PFSK-1 (cell line): ENCODE measurements around the gene THRB.

Experiments
- FOXP2 ChIP-seq: optimal IDR thresholded peaks from 2 replicates; pipeline ENCODE3; 2011; ENCODE audit warnings: borderline replicate concordance, control low read depth, inconsistent platforms; ENCODE audit not compliant: insufficient read depth; ENCODE audit errors: extremely low read length, extremely low read depth
- POLR2AphosphoS5 ChIP-seq: IDR thresholded peaks from 2 replicates; pipeline ENCODE4 v1.6.1; 2012; ENCODE audit warnings: low read depth, mild to moderate bottlenecking, control low read depth, low read length, moderate library complexity
- SIN3A ChIP-seq: IDR thresholded peaks from 2 replicates; pipeline ENCODE4 v1.6.1; 2012; ENCODE audit warnings: mild to moderate bottlenecking, low read length, moderate library complexity, borderline replicate concordance; ENCODE audit not compliant: insufficient read depth
- TAF1 ChIP-seq: IDR thresholded peaks from 2 replicates; pipeline ENCODE4 v1.6.1; 2012; ENCODE audit warnings: low read length, control low read depth, borderline replicate concordance; ENCODE audit not compliant: insufficient read depth
- TF ChIP-seq, protein P1 (sequence below), 2 experiments: IDR thresholded peaks; 2 replicates each; pipeline versions ENCODE4 v1.6.1 to v1.8.0; 2011 to 2012; ENCODE audit warnings: low read depth in 2 of 2, low read length in 2 of 2, control low read depth in 1 of 2, inconsistent platforms in 1 of 2, mild to moderate bottlenecking in 1 of 2, moderate library complexity in 1 of 2; ENCODE audit not compliant: insufficient read depth in 1 of 2

Gene THRB

GRCh38 chr3:24500806-24501205, 6.2 kb upstream of the THRB start:
- TF ChIP-seq, protein P1, sequence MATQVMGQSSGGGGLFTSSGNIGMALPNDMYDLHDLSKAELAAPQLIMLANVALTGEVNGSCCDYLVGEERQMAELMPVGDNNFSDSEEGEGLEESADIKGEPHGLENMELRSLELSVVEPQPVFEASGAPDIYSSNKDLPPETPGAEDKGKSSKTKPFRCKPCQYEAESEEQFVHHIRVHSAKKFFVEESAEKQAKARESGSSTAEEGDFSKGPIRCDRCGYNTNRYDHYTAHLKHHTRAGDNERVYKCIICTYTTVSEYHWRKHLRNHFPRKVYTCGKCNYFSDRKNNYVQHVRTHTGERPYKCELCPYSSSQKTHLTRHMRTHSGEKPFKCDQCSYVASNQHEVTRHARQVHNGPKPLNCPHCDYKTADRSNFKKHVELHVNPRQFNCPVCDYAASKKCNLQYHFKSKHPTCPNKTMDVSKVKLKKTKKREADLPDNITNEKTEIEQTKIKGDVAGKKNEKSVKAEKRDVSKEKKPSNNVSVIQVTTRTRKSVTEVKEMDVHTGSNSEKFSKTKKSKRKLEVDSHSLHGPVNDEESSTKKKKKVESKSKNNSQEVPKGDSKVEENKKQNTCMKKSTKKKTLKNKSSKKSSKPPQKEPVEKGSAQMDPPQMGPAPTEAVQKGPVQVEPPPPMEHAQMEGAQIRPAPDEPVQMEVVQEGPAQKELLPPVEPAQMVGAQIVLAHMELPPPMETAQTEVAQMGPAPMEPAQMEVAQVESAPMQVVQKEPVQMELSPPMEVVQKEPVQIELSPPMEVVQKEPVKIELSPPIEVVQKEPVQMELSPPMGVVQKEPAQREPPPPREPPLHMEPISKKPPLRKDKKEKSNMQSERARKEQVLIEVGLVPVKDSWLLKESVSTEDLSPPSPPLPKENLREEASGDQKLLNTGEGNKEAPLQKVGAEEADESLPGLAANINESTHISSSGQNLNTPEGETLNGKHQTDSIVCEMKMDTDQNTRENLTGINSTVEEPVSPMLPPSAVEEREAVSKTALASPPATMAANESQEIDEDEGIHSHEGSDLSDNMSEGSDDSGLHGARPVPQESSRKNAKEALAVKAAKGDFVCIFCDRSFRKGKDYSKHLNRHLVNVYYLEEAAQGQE (IDR thresholded peaks at IDR 0.05; ENCODE audit: insufficient read depth in 1 of 2, low read depth in 2 of 2, low read length in 2 of 2): no peak
- no peak for TF ChIP-seq TAF1
- TF ChIP-seq POLR2AphosphoS5: no peak
- TF ChIP-seq FOXP2: no peak

- TF ChIP-seq POLR2AphosphoS5: no peak
- TF ChIP-seq TAF1: no peak
- no peak for TF ChIP-seq SIN3A
- TF ChIP-seq, protein P1 (IDR thresholded peaks at IDR 0.05; ENCODE audit: insufficient read depth in 1 of 2, low read depth in 2 of 2, low read length in 2 of 2): no peak
- no peak for TF ChIP-seq FOXP2
These were observed 5.3 kb upstream of the THRB start for GRCh38 chr3:24499991-24500390.

DNA sequence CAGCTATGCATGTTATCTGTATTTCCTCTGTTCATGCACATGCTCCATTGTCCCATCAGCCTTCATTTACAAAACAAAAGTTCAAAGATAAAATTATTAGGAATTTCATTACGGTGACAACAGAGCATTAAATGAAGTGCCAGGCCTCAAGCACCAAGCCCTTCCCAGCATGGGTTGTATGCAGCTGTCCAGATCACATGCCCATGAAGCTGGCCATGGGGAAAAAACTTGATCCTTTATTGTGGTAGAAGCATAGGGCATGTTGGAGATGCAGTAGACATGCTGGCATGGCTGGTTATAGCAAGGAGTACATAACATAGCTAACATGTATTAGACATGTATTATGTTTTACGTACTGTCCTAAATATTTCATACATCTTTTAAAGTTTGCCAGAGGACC, 4.1 kb upstream of the THRB start:
- TF ChIP-seq TAF1 (no peak), FOXP2 (no peak), SIN3A (no peak)
- TF ChIP-seq, protein P1 (IDR thresholded peaks at IDR 0.05; ENCODE audit: insufficient read depth in 1 of 2, low read depth in 2 of 2, low read length in 2 of 2): no peak

DNA sequence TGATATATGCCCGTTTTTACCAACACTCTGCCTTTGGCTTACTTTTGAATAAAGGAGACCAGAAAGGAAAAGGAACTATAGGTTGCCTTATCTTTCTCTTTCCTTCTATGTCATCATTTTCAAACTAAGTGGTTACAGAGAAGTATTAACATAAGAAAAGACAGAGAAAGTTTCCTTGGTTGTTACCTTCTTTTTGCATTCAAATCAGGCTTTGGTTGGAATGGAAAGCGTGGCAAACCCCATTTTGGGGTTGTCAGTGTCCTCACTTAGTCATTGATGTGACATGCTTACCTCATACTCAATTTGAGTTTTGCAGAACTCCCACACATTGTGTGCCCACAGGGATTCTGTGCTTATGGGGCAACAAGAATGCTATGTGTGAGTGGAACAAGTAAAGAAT, 3.7 kb upstream of the THRB start:
- TF ChIP-seq POLR2AphosphoS5 (no peak), FOXP2 (no peak), SIN3A (no peak), TAF1 (no peak)
- TF ChIP-seq, protein P1 (IDR thresholded peaks at IDR 0.05; ENCODE audit: insufficient read depth in 1 of 2, low read depth in 2 of 2, low read length in 2 of 2): no peak

DNA sequence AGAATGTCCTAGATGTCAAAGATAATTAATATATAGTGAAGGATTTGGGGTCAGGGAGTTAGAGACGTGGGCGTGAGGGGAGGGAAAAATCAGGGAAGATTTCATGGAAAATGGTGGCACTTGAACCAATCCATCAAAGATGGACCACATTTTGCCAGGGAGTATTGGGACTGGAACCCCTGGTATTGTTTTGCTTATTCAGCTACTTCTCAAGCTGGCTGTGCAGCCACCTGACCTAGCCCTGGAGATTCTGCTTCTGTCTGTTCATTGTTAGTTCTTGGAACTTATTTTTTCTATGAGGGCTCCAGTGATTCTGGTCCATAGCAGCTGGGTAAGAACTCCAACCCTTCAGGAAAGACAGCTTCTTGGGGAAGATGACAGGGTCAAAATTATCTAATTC, 3.3 kb upstream of the THRB start:
- TF ChIP-seq, protein P1 (IDR thresholded peaks at IDR 0.05; ENCODE audit: insufficient read depth in 1 of 2, low read depth in 2 of 2, low read length in 2 of 2): no peak
- TF ChIP-seq TAF1 (no peak), SIN3A (no peak), POLR2AphosphoS5 (no peak), FOXP2 (no peak)
